Right lobe of liver (tissue), 6 donors: ENCODE results near the gene COX6B1. TPM values are rescaled to one million over a fixed set of nuclear protein-coding genes. Genes with fewer than 3 reads are reported as not detected.

ENCODE experiments used
- ATAC-seq, 4 donors: fragments of 200-7000 bp; cut with Tn5 transposase; one replicate each; pipeline ENCODE4 v1.9.1; 2020; ENCODE audit warnings: mild to moderate bottlenecking in 4 of 4, moderate library complexity in 4 of 4
- DNase-seq, 3 donors: peaks; one replicate each; pipeline ENCODE4 v3.0.0-alpha.2; 2020
- H3K27ac ChIP-seq, 3 donors: fragments of 200-600 bp; one replicate each; pipeline ENCODE4 v1.8.0; 2022
- H3K27me3 ChIP-seq, 2 donors: fragments of 200-600 bp; one replicate each; pipeline ENCODE4 v1.8.0; 2022
- H3K36me3 ChIP-seq, 4 donors: fragments of 200-600 bp; sonication (generic) in 1 of 4; one replicate each; pipeline versions ENCODE4 v1.5.1 to v1.8.0; 2017 to 2022; ENCODE audit warnings: control low read depth in 1 of 4
- H3K4me1 ChIP-seq, 4 donors: fragments of 200-600 bp; sonication (generic) in 1 of 4; one replicate each; pipeline versions ENCODE4 v1.5.1 to v1.8.0; 2017 to 2022; ENCODE audit warnings: control low read depth in 1 of 4
- H3K4me3 ChIP-seq, 3 donors: fragments of 200-600 bp; one replicate each; pipeline ENCODE4 v1.8.0; 2022
- H3K9me3 ChIP-seq, 4 donors: fragments of 200-600 bp; sonication (generic) in 1 of 4; one replicate each; pipeline versions ENCODE4 v1.5.1 to v1.8.0; 2017 to 2022; ENCODE audit warnings: control low read depth in 1 of 4
- POLR2A ChIP-seq: fragments of 450-650 bp; IDR thresholded peaks from one replicate; pipeline ENCODE4 v1.6.1; 2017; ENCODE audit warnings: antibody characterized with exemption, mild to moderate bottlenecking
- whole genome bisulfite sequencing: methylation state at CpG from one replicate; pipeline ENCODE4 v1.1.6; 2018; ENCODE audit warnings: low coverage, low lambda C conversion rate; ENCODE audit not compliant: insufficient coverage; ENCODE audit errors: missing lambda C conversion rate; 5-methylcytosine and 5-hydroxymethylcytosine counted together
- intact Hi-C, 2 donors: fragments of 100-400 bp; cut with DNase I; formaldehyde crosslinking; loops; one replicate each; pipeline versions ENCODE4 v1.11.2 to v1.14.1; 2022
- total RNA-seq, 6 experiments: library from RNA; depleted of rRNA in 2 of 6; stranded (reverse); fragments of >200 nt in 2 of 6; fragmentation: NEBNext Ultra II Directional in 3 of 6; extraction: Animal tissue kit (Norgen Biotek cat#: 25700) in 3 of 6; gene quantifications; one replicate each; pipeline versions ENCODE4 v1.1.0 to v1.2.4, GENCODE V29; 2016 to 2023
- TF ChIP-seq, protein P1 (sequence below), 4 donors: fragments of 200-600 bp in 3 of 4; fragments of 450-650 bp in 1 of 4; IDR thresholded peaks; one replicate each; pipeline versions ENCODE4 v1.5.1 to v1.8.0; 2016 to 2022; ENCODE audit warnings: antibody characterized with exemption in 4 of 4, mild to moderate bottlenecking in 2 of 4
- donor health status: DM: no; HTN: yes; CAD: no.
- donor health status: DM: no; HTN: no; CAD: no.
- donor health status: DM: no; HTN: no; CAD: no.
- donor health status: DM: no; HTN: yes; CAD: no.
- donor health status: DM: no; HTN: yes; CAD: no.

Gene COX6B1
- total RNA-seq, 6 experiments from 2014 or later = 189 to 697 (median 228) TPM

DNA sequence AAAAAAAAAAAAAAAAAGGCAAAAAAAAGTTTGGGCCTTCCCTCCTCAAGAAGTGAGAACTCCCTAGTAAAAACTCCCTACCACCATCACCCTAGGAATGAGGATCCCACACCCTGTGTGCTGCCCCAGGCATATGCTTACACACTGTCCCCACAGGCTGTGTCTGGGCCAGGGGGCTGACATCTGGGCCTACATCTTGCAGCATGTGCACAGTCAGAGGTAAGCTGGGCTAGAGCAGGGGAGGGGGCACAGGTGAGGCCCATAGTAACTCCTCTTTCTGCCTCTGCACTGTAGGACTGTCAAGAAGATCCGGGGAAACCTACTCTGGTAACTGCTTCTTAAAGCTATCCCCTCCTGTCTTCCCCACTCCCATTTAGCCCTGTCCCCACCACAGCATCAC, 34.5 kb upstream of the COX6B1 start:
- 100% methylated on average over 1 of the region's 1 CpG for WGBS
- no peaks in the 10 kb centered on the region for H3K9me3 ChIP-seq
- ATAC-seq (no peak), DNase-seq (no peak)
- H3K4me1 ChIP-seq = peaks cover 0 to 5% (median 2%) of the 10 kb centered on the region in 4 donors
- no peaks in the 10 kb centered on the region for H3K27me3 ChIP-seq
- H3K36me3 ChIP-seq = no peaks in the 10 kb centered on the region
- no peak overlapping the region for H3K27ac ChIP-seq
- TF ChIP-seq, protein P1, sequence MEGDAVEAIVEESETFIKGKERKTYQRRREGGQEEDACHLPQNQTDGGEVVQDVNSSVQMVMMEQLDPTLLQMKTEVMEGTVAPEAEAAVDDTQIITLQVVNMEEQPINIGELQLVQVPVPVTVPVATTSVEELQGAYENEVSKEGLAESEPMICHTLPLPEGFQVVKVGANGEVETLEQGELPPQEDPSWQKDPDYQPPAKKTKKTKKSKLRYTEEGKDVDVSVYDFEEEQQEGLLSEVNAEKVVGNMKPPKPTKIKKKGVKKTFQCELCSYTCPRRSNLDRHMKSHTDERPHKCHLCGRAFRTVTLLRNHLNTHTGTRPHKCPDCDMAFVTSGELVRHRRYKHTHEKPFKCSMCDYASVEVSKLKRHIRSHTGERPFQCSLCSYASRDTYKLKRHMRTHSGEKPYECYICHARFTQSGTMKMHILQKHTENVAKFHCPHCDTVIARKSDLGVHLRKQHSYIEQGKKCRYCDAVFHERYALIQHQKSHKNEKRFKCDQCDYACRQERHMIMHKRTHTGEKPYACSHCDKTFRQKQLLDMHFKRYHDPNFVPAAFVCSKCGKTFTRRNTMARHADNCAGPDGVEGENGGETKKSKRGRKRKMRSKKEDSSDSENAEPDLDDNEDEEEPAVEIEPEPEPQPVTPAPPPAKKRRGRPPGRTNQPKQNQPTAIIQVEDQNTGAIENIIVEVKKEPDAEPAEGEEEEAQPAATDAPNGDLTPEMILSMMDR (IDR thresholded peaks at IDR 0.05) = no peak
- TF ChIP-seq POLR2A = no peak
- intact Hi-C loops = no loop called here
- H3K4me3 ChIP-seq = no peak overlapping the region

DNA sequence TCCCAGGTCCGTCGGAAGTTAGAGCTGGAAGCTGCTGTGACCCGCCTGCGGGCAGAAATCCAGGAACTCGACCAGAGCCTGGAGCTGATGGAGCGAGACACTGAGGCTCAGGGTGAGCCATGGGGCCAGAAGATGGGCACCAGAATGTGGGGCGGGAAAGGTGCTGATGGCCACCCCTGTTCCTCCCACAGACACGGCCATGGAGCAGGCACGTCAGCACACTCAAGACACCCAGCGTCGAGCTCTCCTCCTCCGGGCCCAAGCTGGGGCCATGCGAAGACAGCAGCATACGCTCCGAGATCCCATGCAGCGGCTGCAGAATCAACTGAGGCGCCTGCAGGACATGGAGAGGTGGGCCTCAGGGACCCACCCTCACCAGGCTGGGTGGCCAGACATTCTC, 33.1 kb upstream of the COX6B1 start:
- Histone ChIP-seq H3K27me3 (no peaks in the 10 kb centered on the region), H3K4me3 (no peak overlapping the region), H3K9me3 (no peaks in the 10 kb centered on the region), H3K36me3 (no peaks in the 10 kb centered on the region), H3K27ac (no peak overlapping the region), H3K4me1 (peaks cover 0 to 5% (median 2%) of the 10 kb centered on the region in 4 donors)
- TF ChIP-seq, protein P1 (IDR thresholded peaks at IDR 0.05) = no peak
- no peak for TF ChIP-seq POLR2A
- intact Hi-C loops = no loop called here
- DNase-seq (no peak), ATAC-seq (no peak)
- WGBS = no CpG with 5 or more reads among the region's 17 CpGs

GRCh38 chr19:35618857-35619256, 29.3 kb upstream of the COX6B1 start:
- TF ChIP-seq, protein P1 (IDR thresholded peaks at IDR 0.05) = no peak
- TF ChIP-seq POLR2A = no peak
- no peak for DNase-seq
- intact Hi-C loops = no loop called here
- no peaks in the 10 kb centered on the region for H3K36me3 ChIP-seq
- H3K27ac ChIP-seq = no peak overlapping the region
- H3K9me3 ChIP-seq = no peaks in the 10 kb centered on the region
- H3K4me3 ChIP-seq = no peak overlapping the region
- WGBS = no CpG with 5 or more reads among the region's 7 CpGs
- no peaks in the 10 kb centered on the region for H3K27me3 ChIP-seq
- no peak for ATAC-seq
- no peaks in the 10 kb centered on the region for H3K4me1 ChIP-seq

DNA sequence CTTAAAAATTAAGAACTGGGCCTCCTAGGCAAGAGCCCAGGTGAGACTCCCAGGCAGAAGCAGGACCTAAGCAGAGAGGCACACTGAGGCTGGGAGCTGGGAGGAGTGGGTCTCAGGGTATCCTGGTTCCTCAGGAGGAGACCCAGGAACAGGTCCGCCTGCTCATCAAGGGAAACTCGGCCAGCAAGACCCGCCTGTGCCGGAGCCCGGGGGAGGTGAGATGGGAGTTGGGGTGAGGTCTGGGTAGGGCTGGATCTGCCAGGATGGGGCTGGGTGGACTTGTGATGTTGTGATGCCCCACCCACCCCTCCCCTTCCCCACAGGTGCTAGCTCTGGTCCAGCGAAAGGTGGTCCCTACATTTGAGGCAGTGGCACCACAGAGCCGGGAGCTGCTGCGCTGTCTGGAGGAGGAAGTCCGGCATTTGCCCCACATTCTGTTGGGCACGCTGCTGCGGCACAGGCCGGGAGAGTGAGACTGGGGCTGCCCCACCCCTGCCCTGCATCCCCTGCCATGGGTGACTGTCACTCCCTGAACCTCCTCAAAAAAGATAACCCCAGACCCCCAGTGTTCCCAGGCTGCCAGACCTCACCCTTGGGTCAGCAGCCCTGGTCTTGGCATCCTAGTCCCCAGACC, 28.7 kb upstream of the COX6B1 start:
- TF ChIP-seq, protein P1 (IDR thresholded peaks at IDR 0.05) = no peak
- TF ChIP-seq POLR2A = no peak
- WGBS = no CpG with 5 or more reads among the region's 12 CpGs

More for the DNA sequence above, 28.7 kb upstream of the COX6B1 start:
- DNase-seq (no peak), ATAC-seq (no peak)
- Histone ChIP-seq H3K36me3 (no peaks in the 10 kb centered on the region), H3K27me3 (no peaks in the 10 kb centered on the region), H3K9me3 (no peaks in the 10 kb centered on the region), H3K27ac (no peak overlapping the region), H3K4me3 (no peak overlapping the region), H3K4me1 (no peaks in the 10 kb centered on the region)
- intact Hi-C loops = no loop called here
